Lower leg skin (tissue), 4 donors: ENCODE measurements around the gene MPP1. TPM values are rescaled to one million over a fixed set of nuclear protein-coding genes. Genes with fewer than 3 reads are reported as not detected.

Experiments used
- DNase-seq, 2 donors: peaks; one replicate each; pipeline ENCODE4 v3.0.0-alpha.2; 2019; ENCODE audit warnings: low spot score in 2 of 2
- H3K4me3 ChIP-seq: fragments of 200-600 bp; sonication (generic); 2 replicates; pipeline ENCODE4 v1.5.1; 2017; ENCODE audit warnings: mild to moderate bottlenecking, low read depth; ENCODE audit not compliant: poor library complexity, severe bottlenecking
- POLR2A ChIP-seq, 2 donors: fragments of 450-650 bp; IDR thresholded peaks; one replicate each; pipeline ENCODE4 v1.6.1; 2016 to 2017; ENCODE audit warnings: antibody characterized with exemption in 2 of 2, mild to moderate bottlenecking in 1 of 2, moderate library complexity in 1 of 2
- WGBS, 2 donors: methylation state at CpG; one replicate each; pipeline ENCODE4 v1.1.5; 2018; 5-methylcytosine and 5-hydroxymethylcytosine counted together
- intact Hi-C: fragments of 100-400 bp; cut with DNase I; formaldehyde crosslinking; loops from one replicate; pipeline ENCODE4 v1.15.0; 2023; ENCODE audit warnings: low total_unique reads
- total RNA-seq, 4 donors: library from RNA; depleted of rRNA; stranded (reverse); fragments of >200 nt; gene quantifications; one replicate each; pipeline ENCODE4 v1.1.0, GENCODE V29; 2016
- TF ChIP-seq, protein P1 (sequence below), 3 donors: fragments of 450-650 bp; IDR thresholded peaks; one replicate each; pipeline ENCODE4 v1.5.1; 2016; ENCODE audit warnings: antibody characterized with exemption in 3 of 3, mild to moderate bottlenecking in 3 of 3, moderate library complexity in 2 of 3

MPP1 gene
- total RNA-seq, 4 donors from 2014 or later, result 8.7 to 14.5 (median 10.5) TPM

DNA sequence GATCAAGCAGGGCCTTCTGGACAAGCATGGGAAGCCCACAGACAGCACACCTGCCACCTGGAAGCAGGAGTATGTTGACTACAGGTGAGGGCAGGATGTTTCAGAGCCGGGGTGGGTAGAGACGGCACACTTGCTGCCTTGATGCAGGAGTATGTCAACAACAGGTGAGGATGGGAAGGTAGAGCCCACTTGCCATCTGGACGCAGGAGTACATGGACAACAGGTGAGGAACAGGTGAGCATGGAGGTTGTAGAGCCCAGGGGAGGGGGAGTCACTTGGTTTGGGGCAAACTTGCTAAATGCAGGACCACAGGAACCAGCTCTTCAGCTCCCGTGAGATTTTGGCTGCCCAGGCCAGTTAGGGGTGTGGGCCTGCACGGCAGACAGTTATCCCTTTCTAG lies 30.7 kb downstream of the MPP1 start:
- intact Hi-C loops, result no loop called here
- 77 to 85% methylated on average over 5 of the region's 5 CpGs for WGBS, 2 donors
- TF ChIP-seq POLR2A (IDR thresholded peaks at IDR 0.05), result no peak
- TF ChIP-seq, protein P1, sequence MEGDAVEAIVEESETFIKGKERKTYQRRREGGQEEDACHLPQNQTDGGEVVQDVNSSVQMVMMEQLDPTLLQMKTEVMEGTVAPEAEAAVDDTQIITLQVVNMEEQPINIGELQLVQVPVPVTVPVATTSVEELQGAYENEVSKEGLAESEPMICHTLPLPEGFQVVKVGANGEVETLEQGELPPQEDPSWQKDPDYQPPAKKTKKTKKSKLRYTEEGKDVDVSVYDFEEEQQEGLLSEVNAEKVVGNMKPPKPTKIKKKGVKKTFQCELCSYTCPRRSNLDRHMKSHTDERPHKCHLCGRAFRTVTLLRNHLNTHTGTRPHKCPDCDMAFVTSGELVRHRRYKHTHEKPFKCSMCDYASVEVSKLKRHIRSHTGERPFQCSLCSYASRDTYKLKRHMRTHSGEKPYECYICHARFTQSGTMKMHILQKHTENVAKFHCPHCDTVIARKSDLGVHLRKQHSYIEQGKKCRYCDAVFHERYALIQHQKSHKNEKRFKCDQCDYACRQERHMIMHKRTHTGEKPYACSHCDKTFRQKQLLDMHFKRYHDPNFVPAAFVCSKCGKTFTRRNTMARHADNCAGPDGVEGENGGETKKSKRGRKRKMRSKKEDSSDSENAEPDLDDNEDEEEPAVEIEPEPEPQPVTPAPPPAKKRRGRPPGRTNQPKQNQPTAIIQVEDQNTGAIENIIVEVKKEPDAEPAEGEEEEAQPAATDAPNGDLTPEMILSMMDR (IDR thresholded peaks at IDR 0.05), result no peak
- H3K4me3 ChIP-seq, result no peak overlapping the region
- DNase-seq, result no peak

GRCh38 chrX:154762537-154763296 lies 42.6 kb downstream of the MPP1 start, which contains the start of gene DKC1:
TSS of gene DKC1 (plus strand) at chrX:154762864. CDS start at chrX:154762966, 102 bp downstream.
- H3K4me3 ChIP-seq, result peak within 1 kb of the TSS; percentile 56
- TF ChIP-seq POLR2A (IDR thresholded peaks at IDR 0.05), result no peak
- TF ChIP-seq, protein P1 (IDR thresholded peaks at IDR 0.05), result no peak
- peak; percentile 90 to 98 for DNase-seq
- intact Hi-C loops, result no loop called here
- WGBS, 2 donors, result 0 to 60% methylated on average over 13 to 69 of the region's 84 CpGs

DNA sequence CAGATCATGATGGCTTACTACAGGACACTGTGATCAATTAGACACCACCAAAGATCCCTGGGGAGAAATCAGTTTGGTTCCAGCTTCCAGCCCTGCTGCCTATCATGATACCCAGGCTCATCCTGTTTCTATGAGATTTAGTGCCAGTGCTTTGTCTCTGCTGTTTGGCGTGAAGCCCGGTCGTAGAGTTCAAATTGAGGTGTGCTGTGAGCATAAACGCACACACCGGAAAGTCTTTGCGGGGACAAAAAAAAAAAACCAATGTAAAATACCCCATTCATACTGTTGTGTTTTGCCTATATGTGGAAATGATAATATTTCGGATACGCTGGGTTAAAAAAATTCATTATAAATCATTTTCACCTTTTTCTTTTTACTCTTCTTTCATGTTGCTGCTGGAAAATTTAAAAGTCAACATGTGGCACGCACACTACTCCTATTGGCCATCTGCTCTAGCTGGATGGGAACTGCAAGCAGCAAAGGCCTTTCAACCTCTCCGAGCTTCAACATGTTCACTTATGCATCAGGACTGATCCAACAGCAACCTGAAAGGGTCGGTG lies 43.2 kb downstream of the MPP1 start:
- DNase-seq, result no peak
- H3K4me3 ChIP-seq, result no peak overlapping the region
- 5 to 46% methylated on average over 11 of the region's 11 CpGs for WGBS, 2 donors
- TF ChIP-seq, protein P1 (IDR thresholded peaks at IDR 0.05), result no peak
- no peak for TF ChIP-seq POLR2A (IDR thresholded peaks at IDR 0.05)
- intact Hi-C loops, result no loop called here

- TF ChIP-seq, protein P1 (IDR thresholded peaks at IDR 0.05), result no peak
- no peak for TF ChIP-seq POLR2A (IDR thresholded peaks at IDR 0.05)
- DNase-seq, result no peak
- intact Hi-C loops, result no loop called here
- 80 to 92% methylated on average over 4 of the region's 4 CpGs for WGBS, 2 donors
- H3K4me3 ChIP-seq, result no peak overlapping the region
These were observed 46.6 kb downstream of the MPP1 start for GRCh38 chrX:154758696-154759095.

- intact Hi-C loops, result no loop called here
- 71 to 73% methylated on average over 9 of the region's 9 CpGs for WGBS, 2 donors
- no peak overlapping the region for H3K4me3 ChIP-seq
- DNase-seq, result no peak
- TF ChIP-seq, protein P1 (IDR thresholded peaks at IDR 0.05), result no peak
- no peak for TF ChIP-seq POLR2A (IDR thresholded peaks at IDR 0.05)
These were observed 53.5 kb downstream of the MPP1 start for GRCh38 chrX:154751669-154752271.
